AG20443 (cell line): ENCODE measurements around the gene SSR2.
"Not testable (repeated sequence)": the region's sequence is repeated elsewhere in the genome, so short reads cannot be mapped to it uniquely, and the experiment has no call there.

Experiments
- DNase-seq: peaks from one replicate; pipeline ENCODE4 v3.0.0; 2012; ENCODE audit warnings: low spot score, mixed read lengths

Gene SSR2

DNA sequence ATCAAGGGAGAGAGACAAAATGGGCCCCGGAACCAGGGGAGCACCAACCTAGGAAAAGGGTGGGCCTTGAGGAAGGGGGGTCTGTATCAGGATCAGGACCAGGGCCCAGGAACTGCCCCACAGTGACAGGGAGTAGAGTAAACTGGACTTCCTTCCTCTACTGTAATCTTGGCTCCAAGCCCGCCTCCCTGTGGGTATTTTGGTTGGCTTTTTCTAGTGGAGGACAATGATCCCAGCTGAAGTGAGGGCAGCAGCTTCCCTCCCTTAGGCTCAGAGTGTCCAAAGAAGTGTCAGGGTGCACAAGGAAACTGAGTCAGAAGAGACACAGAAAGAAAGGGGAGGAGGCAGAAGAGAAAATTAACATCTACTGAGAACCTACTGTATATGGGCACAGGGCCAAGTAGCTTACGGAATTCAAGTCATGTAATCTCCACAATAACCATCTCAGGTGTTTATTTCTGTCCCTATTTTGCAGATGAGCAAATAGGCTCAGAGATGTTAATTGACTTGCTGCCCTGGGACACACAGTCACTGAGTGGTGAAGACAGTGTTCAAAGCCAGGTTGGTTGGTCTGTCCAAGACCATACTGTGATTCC, 28.0 kb upstream of the SSR2 start:
- no peak for DNase-seq

DNA sequence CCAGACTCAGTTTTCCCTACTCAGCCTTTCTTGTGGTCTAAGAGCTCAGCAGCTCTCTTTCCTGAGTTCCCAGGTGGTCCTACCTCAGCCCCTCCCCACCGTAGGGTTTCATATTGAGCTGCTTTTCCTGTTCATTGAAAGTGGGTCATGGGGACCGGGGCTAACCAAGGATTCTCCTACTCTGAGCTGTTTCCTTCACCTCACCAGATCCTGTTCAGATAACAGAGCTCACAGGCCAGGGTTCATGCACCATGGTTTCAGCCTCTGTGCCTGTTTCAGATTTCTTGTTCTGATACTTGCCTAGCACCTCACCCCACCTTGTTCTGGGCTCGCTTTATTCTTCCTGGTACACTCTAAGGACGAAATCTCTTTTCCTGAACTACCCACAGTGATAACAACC, 24.3 kb upstream of the SSR2 start:
- DNase-seq: no peak

DNA sequence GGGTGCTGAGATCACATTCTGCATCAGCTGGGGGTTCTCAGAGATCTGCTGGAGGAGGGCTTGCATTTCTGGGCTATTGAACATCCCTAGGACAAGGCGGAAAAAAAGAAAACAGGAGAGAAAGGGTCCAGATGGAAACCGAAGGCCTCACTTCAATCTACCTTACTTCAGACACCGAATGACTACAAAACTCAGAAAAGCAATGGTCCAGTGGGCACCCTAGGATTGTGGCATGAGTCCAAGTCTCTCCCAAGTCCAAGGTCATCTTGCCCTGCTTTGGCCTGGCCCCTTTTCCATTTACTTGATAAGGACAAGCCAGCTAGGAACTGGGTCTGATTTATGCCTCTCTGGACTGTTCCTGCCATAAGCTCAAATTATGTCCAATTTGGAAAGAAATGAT, 22.1 kb upstream of the SSR2 start:
- no peak for DNase-seq

DNA sequence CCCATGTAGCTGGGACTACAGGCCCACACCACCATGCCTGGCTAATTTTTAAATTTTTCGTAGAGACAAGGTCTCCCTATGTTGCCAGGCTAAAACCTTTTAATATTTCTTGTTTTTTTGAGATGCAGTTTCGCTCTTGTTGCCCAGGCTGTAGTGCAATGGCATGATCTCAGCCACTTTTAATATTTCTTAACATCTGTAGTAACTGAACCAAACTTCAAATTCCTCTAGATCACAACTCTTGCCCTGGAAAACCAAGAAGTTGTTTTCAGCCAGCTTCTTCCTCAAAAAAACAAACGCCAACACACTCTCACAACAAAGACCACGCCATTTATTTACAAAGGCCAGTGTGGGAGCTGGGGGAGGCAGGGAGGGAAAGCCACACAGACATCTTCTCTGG, 14.2 kb upstream of the SSR2 start:
- not testable (repeated sequence) for DNase-seq

DNA sequence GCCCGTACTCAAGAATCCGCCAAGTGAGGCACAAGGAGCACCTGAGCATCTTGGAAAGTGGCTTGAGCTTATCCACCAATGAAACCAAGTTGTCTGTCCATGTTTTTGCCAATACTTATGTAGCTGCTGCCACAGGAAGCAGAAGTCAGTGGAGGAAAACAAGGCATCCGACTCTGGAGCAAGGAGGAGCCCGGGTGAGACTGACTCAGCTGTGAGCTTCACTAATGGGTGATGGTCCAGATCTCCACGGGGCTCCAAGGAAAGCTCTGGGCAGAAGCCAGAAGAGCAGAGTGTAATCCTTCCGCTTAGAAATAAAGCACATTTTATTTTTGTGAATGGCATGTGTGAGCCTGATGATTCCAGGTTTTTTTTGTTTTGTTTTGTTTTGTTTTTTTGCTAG, 12.3 kb upstream of the SSR2 start:
- DNase-seq: peak; percentile 63

DNA sequence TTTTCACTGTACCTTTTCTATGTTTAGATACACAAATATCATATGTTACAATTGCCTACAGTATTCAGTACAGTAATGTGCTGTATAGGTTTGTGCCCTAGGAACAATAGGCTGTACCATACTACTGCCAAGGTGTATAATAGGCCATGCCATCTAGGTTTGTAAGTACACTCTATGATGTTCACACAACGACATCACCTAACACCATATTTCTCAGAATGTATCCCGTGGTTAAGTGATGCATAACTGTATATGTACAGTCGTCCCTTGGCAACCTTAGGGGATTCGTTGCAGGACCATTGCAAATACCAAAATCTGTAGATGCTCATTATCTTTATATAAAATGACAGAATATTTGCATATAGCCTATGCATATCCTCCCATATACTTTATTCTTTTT, 5.8 kb upstream of the SSR2 start:
- no peak for DNase-seq

DNA sequence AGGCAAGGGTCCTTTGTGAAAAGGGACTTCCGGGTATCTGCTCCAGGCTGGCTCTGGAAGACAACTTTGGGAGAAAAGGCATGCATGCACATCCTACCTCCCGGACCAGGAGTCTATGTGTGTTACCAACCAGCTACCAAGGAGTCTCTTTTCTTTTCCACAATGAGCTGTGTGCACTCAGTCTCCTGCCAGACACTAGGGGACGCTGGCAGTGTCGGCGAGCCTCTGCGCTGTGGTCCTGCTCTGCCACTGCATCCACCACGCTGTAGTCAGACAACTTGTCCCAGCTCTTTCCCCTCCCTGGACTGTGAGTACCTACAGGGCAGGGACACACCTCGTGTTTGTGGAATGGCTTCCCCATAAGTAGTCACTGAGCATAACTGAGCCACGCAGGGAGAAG, 5.1 kb upstream of the SSR2 start:
- DNase-seq: peak; percentile 67

DNA sequence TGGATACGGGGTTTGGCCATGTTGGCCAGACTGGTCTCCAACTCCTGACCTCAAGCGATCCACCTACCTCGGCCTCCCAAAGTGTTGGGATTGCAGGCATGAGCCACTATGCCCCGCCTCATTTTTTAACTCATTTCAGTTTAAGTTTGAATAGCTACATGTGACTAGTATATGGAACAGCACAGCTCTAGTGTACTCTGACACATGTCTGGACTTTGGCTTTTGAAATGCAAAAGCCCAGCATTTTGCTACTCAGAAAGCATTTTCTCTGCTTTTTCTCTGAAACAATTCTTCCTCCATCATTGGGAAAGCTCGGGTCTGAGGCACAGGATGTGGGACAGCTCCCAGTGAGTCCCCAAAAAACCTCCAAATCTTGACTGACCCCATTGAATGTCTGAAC, 4.0 kb upstream of the SSR2 start:
- DNase-seq: no peak

DNA sequence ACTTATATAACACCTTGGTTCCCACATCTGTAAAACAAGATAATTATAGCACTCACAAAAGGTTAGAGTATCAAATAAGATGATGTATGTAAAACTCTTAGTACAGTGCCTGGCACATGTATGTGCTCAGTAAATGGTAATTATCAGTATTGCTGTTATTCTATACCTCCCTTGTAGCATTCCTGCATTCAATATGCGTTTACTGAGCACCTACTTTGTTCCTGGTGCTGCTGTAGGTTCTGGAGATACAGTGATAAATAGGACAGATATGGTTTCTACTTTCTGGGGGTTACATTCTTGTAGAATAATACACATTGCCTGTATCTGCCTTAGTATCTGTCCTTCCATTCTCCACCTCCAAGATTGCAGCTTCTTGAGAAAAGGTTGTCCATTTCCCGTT, 1.2 kb upstream of the SSR2 start:
- no peak for DNase-seq

DNA sequence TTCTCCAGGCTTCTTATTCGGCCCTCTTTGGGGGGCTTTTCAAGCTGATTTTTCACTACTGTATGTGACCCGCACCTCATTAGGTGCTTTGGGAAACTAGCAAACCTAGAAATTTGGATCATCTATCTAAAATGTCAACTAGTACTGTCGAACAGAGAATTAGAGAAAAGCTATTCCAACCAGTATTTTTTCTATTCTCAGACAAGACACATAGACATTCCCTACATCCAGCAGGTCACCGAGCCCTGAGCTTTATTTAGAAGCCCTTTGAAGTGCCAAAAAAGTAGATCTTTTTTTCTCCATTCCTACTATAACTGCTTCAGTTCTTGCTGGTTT, 310 bp upstream of the SSR2 start:
- DNase-seq: no peak

DNA sequence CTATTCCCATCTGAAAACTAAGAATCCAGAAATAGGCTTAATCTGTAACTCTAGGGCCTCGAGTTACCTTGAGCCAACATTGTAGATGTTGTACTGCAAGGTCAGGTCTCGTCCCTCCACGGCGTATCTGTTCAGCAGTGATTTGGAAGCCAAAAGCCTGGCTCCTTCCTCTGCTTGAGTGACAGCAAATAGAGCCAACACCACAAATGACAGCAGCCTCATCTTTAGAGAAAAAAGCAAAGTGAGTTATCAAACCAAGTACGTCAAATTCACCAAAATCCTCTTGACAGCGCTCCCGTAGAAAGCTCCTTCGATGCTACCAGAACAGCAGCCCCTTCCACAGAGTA, 832 bp downstream of the SSR2 start:
- DNase-seq: no peak

DNA sequence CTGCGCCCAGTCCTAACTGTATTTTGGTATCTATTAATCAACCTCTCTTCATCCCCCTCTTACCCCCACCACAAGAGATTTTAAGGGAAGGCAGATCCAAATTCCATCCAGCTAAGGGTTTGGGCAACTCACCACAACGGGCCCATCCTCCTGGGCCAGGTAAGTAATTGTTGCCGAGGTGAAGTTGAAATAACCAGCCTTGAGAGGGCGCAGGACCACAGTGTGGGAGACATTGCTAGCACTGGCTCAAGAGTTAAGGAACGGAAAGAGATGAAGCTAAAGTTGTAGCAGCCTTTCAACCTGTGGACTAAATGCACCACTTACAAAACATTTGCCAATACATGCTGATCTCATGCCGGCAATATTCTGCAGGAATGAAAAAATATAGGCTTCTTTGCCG, 5.9 kb downstream of the SSR2 start:
- no peak for DNase-seq

DNA sequence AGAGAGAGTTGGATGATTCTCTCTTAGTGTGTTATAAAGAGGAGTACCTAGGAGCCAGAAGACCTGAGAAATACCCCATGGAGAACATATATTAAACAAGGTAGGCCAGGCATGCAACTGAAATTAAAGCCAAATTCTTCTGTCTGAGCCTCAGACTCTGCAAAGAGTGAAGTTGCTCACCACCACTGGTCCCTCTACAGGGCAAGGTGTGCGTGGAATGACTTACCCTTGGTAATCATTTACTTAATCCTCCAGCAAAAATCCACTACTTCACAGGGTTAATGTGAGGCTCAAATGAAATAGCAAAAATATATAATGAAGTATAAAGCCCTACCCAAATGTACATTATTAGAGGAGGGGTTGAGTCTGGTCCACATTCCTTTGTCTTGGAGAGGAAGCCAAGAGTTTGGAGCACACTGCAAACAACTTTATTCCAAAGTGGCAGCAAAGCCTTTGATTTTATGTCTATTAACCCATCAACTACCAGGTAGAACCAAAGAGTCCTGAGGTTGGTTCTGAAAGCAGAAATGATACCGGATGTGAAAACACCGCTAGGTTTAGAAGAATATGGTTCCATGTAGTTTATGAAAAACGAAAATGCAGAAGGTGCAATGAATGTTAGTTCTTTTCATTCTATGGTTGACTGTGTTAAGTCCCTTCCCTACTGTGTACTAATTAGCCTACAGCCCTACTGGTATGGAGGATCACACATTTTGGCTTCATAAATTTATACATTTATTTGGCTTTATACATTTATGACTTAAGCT, 8.5 kb downstream of the SSR2 start:
- no peak for DNase-seq

DNA sequence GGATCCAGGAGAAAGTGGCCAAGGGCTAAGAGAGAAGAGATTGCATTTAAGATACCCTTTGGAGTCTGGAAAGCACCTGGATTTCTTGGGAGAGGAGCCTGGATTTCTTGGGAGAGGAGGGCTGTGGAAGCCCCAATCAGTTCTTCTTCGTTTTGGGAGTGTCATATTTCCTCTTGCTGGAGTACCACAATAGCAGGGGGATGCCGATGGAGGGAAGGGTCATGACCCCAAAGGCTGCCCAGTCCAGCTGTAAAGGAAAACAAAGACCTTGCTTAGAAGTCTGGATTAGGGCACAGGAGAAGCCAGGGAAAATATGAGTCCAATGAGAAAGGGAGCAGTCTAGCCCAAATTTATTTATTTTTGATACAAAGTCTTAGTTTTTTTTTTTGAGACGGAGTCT, 11.3 kb downstream of the SSR2 start:
- DNase-seq: peak; percentile 2

DNA sequence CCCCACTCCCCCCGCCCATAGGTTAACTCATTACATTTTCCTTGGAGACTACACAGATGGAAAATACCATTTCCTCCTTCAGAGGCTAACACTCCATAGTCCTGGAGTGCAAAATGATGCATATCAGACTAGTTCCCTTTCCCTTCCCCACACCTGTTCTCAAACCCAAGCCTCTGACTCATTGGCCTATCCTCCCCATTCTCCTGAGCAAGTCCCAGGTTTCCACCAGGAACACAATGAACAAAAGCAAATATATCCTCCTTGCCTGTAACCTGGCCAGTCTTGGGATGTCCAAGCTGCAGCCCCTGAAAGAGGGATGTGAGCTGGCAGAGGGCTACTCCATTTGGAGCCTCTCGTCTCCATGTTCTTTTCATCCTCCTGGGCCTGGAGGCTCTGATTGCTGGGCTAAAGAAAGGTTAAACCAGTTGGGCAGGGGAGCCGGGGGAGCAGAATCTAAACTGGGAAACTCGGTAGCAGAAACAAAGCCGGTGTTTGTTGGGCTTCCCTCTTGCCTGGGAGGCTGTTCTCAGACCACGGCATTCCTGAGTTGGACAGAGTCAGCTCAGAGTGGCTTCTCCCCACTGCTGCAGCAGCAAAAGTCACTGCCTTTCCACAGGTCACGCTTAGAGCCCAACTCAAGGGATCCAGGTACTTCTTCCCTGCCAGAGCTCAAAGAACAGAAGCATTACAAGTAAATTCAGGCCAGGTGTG, 13.9 kb downstream of the SSR2 start:
- DNase-seq: peak; percentile 14

DNA sequence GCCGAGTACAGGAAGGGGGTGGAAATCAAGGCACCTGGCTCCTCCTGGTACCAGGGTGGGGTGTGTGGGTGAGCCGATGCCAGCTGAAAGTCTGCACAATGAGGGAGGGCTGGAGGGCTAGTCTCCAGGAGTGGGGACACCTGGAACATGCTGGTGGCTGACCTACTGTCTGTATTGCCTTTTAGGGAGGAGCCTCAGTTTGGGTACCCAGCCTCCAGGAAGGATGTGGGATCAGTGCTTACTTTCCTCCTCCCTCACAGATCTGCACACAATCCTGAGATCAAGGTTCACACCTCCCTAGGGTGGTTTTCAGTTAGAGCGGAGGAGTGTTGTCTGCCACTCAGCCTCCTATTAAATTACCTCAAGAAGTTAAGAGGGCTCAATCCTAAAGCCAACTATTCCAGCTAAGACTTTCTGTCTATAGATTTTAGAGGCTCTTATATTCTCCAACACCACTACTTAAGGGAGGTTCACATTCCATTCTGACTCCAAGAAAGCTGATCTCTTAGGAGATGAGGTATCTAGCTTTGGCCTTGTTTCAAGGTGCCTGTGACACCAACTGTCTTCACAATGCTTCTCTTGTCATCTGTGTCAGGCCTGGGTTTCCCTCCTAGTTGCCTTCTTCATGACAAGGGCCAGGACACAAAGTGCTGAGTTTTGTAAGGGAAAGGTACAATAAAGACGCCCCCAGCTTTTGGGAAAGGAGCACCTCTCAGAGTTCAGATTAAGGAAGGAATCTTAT, 15.7 kb downstream of the SSR2 start:
- no peak for DNase-seq

DNA sequence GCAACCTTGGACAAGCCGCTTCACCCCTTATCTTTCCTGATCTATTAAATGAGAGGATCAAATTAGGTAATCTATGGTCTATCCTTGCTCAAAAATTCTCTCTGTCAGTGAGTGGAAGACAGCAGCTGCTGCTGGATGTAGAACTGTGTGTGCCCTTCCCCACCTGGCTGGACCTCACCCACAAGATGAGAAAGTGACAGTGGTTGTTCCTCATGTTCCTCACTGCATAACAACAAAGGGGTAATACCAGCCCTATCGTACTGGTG, 16.9 kb downstream of the SSR2 start:
- no peak for DNase-seq

DNA sequence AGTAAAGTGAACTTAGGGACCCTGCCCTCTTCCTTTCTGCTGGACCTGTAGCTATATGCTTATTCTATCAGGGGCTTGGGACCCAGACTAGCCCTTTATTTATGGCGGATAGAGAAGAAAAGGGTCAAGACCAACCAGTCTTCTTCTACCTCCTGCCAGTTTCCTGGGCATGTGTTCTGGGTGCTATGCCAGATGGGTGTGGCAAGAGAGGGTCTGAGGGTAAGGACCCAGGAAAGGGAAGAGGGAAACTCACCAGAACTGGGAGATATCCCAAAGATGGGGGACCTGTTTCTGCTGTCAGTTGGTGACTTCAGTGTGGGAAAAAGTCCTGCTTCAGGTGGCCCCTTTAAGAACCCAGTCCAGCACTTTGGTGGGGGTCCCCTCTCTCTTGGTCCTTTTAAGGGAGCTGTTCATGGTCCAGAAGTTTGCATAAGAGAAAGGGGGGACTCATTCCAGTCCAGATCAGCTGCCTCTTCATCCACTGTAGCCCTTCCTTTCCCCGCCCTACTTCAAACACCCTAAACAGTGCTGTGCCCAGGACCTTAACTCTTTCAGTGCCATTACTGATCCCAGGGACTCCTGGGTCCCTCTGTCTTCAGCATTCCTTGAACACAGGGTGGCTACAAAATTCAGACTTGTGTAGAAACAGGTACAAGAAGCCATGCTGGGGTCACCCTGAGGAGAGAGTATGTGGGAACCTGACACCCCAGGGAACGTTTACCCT, 18.4 kb downstream of the SSR2 start:
- no peak for DNase-seq

DNA sequence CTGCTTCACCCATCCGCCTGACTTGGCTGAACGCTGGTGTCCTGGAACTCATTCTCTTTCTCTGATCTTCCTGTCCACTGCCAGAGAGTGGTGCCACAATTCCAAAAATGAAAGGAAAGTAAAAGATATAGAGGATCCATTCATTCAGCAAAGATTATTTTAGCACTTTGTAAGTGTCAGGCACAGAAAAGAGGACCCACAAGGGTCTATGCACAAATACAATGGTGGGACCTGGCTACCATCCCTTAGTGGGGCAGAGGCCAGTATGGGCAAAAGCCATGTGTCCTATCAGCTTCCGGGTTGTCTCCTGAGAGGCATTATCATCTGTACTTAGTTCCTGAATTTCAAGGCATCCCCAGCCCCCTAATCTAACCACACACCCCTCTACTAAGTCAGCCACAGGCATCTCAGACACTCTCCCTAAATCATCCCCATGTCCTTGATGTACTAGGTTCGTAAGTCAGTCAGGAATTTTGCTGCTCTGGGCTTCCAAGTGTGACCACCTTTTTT, 19.0 kb downstream of the SSR2 start:
- no peak for DNase-seq

DNA sequence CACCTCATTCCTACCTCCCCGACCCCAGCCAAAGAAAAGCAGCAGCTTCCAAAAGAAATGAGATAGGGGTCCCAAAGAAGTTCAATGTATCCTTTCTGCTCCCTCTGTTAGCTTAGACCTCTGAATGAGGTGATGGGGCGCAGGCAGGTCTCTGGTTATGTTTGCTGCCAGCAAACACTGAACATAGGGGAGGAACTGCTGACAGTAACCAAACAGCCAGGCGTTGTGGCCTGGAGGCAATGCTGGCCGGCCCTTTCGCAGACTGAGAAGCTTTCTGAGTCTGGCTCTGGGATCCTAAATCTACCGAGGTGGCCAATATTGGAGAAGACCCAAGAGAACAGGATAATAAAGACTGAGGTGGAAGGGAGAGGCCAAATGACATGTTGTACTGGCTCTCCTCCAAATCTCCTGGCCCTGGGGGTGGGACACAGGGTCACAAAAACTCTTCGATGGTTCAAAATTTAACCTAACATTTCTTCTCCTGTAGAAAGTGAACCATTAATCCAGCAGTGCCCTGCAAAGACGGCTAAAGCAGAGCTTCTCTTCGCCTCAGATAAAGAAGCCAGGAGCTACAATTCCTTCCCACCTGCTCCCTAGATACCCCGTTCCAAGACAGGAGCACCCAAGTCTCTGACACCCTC, 19.6 kb downstream of the SSR2 start:
- DNase-seq: no peak

DNA sequence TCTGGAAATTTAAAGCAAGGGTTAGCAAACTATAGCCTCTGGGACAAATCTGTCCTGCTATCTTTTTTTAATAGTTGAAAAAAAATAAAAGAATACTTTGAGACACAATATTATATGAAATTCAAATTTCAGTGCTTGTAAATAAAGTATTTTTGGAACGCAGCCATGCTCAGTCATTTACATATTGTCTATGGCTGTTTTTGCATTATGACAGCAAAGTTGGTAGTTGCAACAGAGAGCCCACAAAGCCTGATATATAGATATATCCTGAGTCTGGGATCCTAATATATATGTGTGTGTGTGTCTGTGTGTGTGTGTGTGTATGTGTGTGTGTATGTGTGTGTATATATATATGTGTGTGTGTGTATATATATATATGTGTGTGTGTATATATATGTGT, 20.8 kb downstream of the SSR2 start:
- no peak for DNase-seq

DNA sequence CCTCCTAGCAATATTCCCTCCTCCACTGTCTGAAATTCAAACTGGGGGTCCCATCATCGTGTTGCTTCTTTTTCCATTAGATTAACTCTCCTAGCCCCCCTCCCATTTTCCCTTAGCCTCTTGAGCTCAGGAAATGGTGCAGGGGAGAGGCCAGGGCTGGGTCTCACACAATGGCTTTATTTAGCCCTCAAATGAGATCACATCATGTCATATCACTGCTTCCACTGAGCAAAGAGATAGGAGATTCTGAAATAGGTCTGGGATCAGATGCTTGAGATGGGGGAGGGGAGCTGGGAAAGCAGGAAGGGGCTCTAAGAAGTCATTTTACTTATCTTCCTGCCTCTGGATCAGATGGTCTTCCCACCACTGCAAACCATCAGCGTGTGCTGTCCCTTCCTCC, 24.6 kb downstream of the SSR2 start:
- no peak for DNase-seq
